Measurements from ENCODE around the gene SH3TC1.

- TF ChIP-seq CTCF (IDR thresholded peaks at IDR 0.05; ENCODE audit: insufficient read depth, low read length, poor library complexity, severe bottlenecking) (no peak), EZH2phosphoT487 (conservative IDR thresholded peaks at IDR 0.05; ENCODE audit: low read length) (no peak)
These were observed 36.6 kb downstream of the SH3TC1 start for GRCh38 chr4:8235686-8236085.

Measured in SU-DHL-6 (cell line).